ENCODE measurements around the gene SIRPB2.

DNA sequence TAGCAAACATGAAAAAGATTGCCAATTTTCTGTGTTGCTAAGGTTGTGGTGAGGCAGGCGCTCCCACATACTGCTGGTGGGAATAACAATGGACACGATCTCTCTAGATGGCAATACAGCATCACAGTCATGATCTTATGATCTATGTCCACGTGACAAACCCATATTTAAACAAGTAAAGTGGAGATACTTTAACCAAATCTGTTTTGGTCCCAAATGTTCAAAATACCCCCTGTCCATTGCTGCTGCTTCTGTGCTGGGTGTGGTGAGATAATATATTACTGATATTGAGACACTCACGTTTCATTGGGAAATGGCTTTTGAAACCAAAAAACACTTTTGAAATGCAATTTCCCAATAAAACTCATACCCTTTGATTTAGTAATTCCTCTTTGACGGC, 43.3 kb upstream of the SIRPB2 start:
- TF ChIP-seq, protein P1, sequence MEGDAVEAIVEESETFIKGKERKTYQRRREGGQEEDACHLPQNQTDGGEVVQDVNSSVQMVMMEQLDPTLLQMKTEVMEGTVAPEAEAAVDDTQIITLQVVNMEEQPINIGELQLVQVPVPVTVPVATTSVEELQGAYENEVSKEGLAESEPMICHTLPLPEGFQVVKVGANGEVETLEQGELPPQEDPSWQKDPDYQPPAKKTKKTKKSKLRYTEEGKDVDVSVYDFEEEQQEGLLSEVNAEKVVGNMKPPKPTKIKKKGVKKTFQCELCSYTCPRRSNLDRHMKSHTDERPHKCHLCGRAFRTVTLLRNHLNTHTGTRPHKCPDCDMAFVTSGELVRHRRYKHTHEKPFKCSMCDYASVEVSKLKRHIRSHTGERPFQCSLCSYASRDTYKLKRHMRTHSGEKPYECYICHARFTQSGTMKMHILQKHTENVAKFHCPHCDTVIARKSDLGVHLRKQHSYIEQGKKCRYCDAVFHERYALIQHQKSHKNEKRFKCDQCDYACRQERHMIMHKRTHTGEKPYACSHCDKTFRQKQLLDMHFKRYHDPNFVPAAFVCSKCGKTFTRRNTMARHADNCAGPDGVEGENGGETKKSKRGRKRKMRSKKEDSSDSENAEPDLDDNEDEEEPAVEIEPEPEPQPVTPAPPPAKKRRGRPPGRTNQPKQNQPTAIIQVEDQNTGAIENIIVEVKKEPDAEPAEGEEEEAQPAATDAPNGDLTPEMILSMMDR (IDR thresholded peaks at IDR 0.05), result no peak
- TF ChIP-seq POLR2A (IDR thresholded peaks at IDR 0.05; ENCODE audit: low read length), result no peak
- TF ChIP-seq, protein P2, sequence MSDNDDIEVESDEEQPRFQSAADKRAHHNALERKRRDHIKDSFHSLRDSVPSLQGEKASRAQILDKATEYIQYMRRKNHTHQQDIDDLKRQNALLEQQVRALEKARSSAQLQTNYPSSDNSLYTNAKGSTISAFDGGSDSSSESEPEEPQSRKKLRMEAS (IDR thresholded peaks at IDR 0.05), result no peak
- TF ChIP-seq, protein P3, sequence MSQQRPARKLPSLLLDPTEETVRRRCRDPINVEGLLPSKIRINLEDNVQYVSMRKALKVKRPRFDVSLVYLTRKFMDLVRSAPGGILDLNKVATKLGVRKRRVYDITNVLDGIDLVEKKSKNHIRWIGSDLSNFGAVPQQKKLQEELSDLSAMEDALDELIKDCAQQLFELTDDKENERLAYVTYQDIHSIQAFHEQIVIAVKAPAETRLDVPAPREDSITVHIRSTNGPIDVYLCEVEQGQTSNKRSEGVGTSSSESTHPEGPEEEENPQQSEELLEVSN (IDR thresholded peaks at IDR 0.05; ENCODE audit: borderline replicate concordance, low read depth), result no peak
- no peak for TF ChIP-seq EP300 (IDR thresholded peaks at IDR 0.05)
- TF ChIP-seq, protein P4, sequence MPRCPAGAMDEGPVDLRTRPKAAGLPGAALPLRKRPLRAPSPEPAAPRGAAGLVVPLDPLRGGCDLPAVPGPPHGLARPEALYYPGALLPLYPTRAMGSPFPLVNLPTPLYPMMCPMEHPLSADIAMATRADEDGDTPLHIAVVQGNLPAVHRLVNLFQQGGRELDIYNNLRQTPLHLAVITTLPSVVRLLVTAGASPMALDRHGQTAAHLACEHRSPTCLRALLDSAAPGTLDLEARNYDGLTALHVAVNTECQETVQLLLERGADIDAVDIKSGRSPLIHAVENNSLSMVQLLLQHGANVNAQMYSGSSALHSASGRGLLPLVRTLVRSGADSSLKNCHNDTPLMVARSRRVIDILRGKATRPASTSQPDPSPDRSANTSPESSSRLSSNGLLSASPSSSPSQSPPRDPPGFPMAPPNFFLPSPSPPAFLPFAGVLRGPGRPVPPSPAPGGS (IDR thresholded peaks at IDR 0.05), result no peak
- TF ChIP-seq ZFP36 (IDR thresholded peaks at IDR 0.05; ENCODE audit: borderline replicate concordance, partially characterized antibody), result no peak
- no peak for TF ChIP-seq FOSL2 (IDR thresholded peaks at IDR 0.05)
- TF ChIP-seq FOSL2 (CRISPR knock-in tag; IDR thresholded peaks at IDR 0.05), result no peak
- no peak for TF ChIP-seq EHMT2 (IDR thresholded peaks at IDR 0.05; ENCODE audit: low read depth)
- TF ChIP-seq, protein P5, sequence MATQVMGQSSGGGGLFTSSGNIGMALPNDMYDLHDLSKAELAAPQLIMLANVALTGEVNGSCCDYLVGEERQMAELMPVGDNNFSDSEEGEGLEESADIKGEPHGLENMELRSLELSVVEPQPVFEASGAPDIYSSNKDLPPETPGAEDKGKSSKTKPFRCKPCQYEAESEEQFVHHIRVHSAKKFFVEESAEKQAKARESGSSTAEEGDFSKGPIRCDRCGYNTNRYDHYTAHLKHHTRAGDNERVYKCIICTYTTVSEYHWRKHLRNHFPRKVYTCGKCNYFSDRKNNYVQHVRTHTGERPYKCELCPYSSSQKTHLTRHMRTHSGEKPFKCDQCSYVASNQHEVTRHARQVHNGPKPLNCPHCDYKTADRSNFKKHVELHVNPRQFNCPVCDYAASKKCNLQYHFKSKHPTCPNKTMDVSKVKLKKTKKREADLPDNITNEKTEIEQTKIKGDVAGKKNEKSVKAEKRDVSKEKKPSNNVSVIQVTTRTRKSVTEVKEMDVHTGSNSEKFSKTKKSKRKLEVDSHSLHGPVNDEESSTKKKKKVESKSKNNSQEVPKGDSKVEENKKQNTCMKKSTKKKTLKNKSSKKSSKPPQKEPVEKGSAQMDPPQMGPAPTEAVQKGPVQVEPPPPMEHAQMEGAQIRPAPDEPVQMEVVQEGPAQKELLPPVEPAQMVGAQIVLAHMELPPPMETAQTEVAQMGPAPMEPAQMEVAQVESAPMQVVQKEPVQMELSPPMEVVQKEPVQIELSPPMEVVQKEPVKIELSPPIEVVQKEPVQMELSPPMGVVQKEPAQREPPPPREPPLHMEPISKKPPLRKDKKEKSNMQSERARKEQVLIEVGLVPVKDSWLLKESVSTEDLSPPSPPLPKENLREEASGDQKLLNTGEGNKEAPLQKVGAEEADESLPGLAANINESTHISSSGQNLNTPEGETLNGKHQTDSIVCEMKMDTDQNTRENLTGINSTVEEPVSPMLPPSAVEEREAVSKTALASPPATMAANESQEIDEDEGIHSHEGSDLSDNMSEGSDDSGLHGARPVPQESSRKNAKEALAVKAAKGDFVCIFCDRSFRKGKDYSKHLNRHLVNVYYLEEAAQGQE (IDR thresholded peaks at IDR 0.05), result no peak

Measured in A549 (cell line).